Measurements from ENCODE around the gene SPCS2.

- TF ChIP-seq ZFX (IDR thresholded peaks at IDR 0.05) (no peak), CTCF (conservative IDR thresholded peaks at IDR 0.05) (no peak)
These were observed 39.7 kb upstream of the SPCS2 start for GRCh38 chr11:74909385-74909784.
